Natural killer cell (primary cell): Measurements from ENCODE around the gene ASPSCR1. TPM values are rescaled to one million over a fixed set of nuclear protein-coding genes. Genes with fewer than 3 reads are reported as not detected.
"Not testable (repeated sequence)": the region's sequence is repeated elsewhere in the genome, so short reads cannot be mapped to it uniquely, and the experiment has no call there.

Experiments
- ATAC-seq, 3 donors: fragments of 150-1000 bp in 2 of 3; fragments of 200-7000 bp in 1 of 3; cut with Tn5 transposase; 1 replicate in 1 of 3; 2 replicates in 2 of 3; pipeline ENCODE4 v1.10.0; 2021; ENCODE audit warnings: mild to moderate bottlenecking in 2 of 3, moderate library complexity in 2 of 3
- DNase-seq, 2 donors: peaks; one replicate each; pipeline versions ENCODE4 v3.0.0 to v3.0.0-alpha.2; 2013 to 2021; ENCODE audit warnings: mixed read lengths in 1 of 2
- H3K27ac ChIP-seq: one replicate; pipeline ENCODE4 v1.5.1; 2013; ENCODE audit warnings: mild to moderate bottlenecking, low read length
- H3K27me3 ChIP-seq: one replicate; pipeline ENCODE4 v1.6.1; 2013; ENCODE audit warnings: low read length; ENCODE audit not compliant: control insufficient read depth, insufficient read depth
- H3K36me3 ChIP-seq: one replicate; pipeline ENCODE4 v1.6.1; 2013; ENCODE audit warnings: low read length; ENCODE audit not compliant: control insufficient read depth, insufficient read depth
- H3K4me1 ChIP-seq: one replicate; pipeline ENCODE4 v1.6.1; 2013; ENCODE audit warnings: low read length; ENCODE audit not compliant: control insufficient read depth, insufficient read depth
- H3K4me3 ChIP-seq: one replicate; pipeline ENCODE4 v1.5.1; 2013; ENCODE audit warnings: low read length
- H3K9me3 ChIP-seq: one replicate; pipeline ENCODE4 v1.6.1; 2013; ENCODE audit warnings: low read length; ENCODE audit not compliant: control insufficient read depth, insufficient read depth
- H3K27ac Mint-ChIP-seq, 2 donors: one replicate each; pipeline ENCODE4 v1.8.0; 2022; ENCODE audit warnings: mild to moderate bottlenecking in 2 of 2, mixed read lengths in 2 of 2, moderate library complexity in 1 of 2
- H3K27me3 Mint-ChIP-seq, 2 donors: one replicate each; pipeline ENCODE4 v1.8.0; 2022; ENCODE audit warnings: low read depth in 2 of 2, mixed read lengths in 2 of 2
- H3K36me3 Mint-ChIP-seq: one replicate; pipeline ENCODE4 v1.8.0; 2022; ENCODE audit warnings: mixed read lengths
- H3K4me1 Mint-ChIP-seq, 2 donors: one replicate each; pipeline ENCODE4 v1.8.0; 2022; ENCODE audit warnings: mixed read lengths in 2 of 2
- H3K4me3 Mint-ChIP-seq: one replicate; pipeline ENCODE4 v1.8.0; 2022; ENCODE audit warnings: mild to moderate bottlenecking, moderate library complexity, mixed read lengths
- H3K9me3 Mint-ChIP-seq, 2 donors: one replicate each; pipeline ENCODE4 v1.8.0; 2022; ENCODE audit warnings: mixed read lengths in 2 of 2
- CTCF ChIP-seq: fragments of 200-600 bp; IDR thresholded peaks from one replicate; pipeline ENCODE4 v1.8.0; 2022; ENCODE audit warnings: antibody characterized with exemption
- whole genome bisulfite sequencing: methylation state at CpG from one replicate; pipeline ENCODE4 v1.1.7; 2013; ENCODE audit warnings: missing lambda C conversion rate; ENCODE audit not compliant: insufficient coverage; 5-methylcytosine and 5-hydroxymethylcytosine counted together
- intact Hi-C: fragments of 100-400 bp; cut with micrococcal nuclease; formaldehyde crosslinking; loops from one replicate; pipeline ENCODE4 v1.14.2; 2022
- total RNA-seq, 4 donors: library from RNA; stranded (reverse); fragments of 120-200 nt in 1 of 4; gene quantifications; one replicate each; pipeline versions ENCODE4 v1.2.3 to v1.2.4, GENCODE V29; 2013 to 2022

The ASPSCR1 gene
- total RNA-seq, 3 donors from 2014 or later (not counting 1 experiment from before 2014, with no cell fraction given), result 29.7 to 43.5 (median 40.8) TPM

- Mint-ChIP-seq H3K4me3 (no peak overlapping the region), H3K27ac (no peak overlapping the region), H3K9me3 (no peaks in the 10 kb centered on the region), H3K36me3 (no peaks in the 10 kb centered on the region), H3K4me1 (no peaks in the 10 kb centered on the region), H3K27me3 (peaks cover 0 to 3% of the 10 kb centered on the region in 2 donors)
- DNase-seq (no peak), ATAC-seq (no peak)
- no peak overlapping the region for H3K4me3 ChIP-seq
- H3K27me3 ChIP-seq, result no peaks in the 10 kb centered on the region
- no peaks in the 10 kb centered on the region for H3K4me1 ChIP-seq
- intact Hi-C loops, result no loop called here
- no peaks in the 10 kb centered on the region for H3K36me3 ChIP-seq
- WGBS, result 90% methylated on average over 16 of the region's 16 CpGs
- H3K9me3 ChIP-seq, result no peaks in the 10 kb centered on the region
- no peak for TF ChIP-seq CTCF
- H3K27ac ChIP-seq, result no peak overlapping the region
Measured at GRCh38 chr17:81952792-81953228, 24.6 kb upstream of the ASPSCR1 start.

- 77% methylated on average over 5 of the region's 5 CpGs for WGBS
- H3K4me1 ChIP-seq, H3K36me3 ChIP-seq, H3K9me3 Mint-ChIP-seq, H3K27me3 Mint-ChIP-seq, H3K4me3 ChIP-seq, ATAC-seq, intact Hi-C loops, H3K4me1 Mint-ChIP-seq, H3K27me3 ChIP-seq, H3K9me3 ChIP-seq, H3K27ac Mint-ChIP-seq, DNase-seq, H3K4me3 Mint-ChIP-seq, H3K27ac ChIP-seq, H3K36me3 Mint-ChIP-seq: not testable (repeated sequence)
Measured at GRCh38 chr17:81953443-81953842, 24.0 kb upstream of the ASPSCR1 start.

DNA sequence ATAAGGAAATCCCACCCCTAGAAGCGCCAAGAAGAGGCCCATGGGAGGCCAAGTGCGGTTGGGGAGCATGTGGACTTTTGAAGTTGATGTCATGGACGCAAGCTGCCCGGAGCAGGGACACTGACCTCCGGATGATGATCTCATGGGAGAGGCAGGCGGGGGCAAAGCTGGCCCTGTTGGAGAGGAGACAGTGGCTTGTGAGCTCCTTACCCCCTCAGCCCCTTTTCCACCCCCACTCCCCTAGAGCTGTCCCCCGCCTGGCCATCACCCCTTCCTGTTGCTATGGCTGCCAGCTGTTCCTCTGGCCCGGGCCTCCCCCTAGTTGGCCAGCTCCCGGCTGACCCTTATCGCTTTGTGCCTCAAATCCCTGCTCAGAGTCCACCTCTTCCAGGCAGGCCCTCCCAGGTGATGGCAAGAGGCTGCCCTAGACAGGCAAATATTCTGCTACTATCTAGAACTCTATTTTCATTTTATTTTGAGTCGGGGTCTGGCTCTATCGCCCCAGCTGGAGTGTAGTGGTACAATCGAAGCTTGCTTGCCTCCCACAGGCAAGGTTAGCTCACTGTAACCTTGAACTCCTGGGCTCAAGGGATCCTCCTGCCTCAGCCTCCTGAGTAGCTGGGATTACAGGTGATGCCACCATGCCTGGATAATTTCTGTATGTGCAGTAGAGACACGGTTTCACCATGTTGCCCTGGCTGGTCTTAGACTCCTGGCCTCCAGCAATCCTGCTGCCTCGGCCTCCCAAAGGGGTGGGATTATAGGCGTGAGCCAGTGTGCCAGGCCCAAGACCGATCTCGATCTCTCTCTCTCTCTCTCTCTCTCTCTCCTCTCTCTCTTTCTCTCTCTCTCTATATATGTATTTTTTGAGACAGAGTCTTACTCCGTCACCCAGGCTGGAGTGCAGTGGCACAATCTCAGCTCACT lies 23.0 kb upstream of the ASPSCR1 start:
- peaks cover 6% of the 10 kb centered on the region for H3K4me1 ChIP-seq
- Mint-ChIP-seq H3K4me3 (no peak overlapping the region), H3K27ac (no peak overlapping the region), H3K4me1 (no peaks in the 10 kb centered on the region), H3K36me3 (no peaks in the 10 kb centered on the region), H3K9me3 (no peaks in the 10 kb centered on the region), H3K27me3 (peaks cover 6 to 10% of the 10 kb centered on the region in 2 donors)
- no peak for TF ChIP-seq CTCF
- WGBS, result 91% methylated on average over 18 of the region's 19 CpGs
- H3K27ac ChIP-seq, result no peak overlapping the region
- no peak overlapping the region for H3K4me3 ChIP-seq
- H3K27me3 ChIP-seq, result peaks cover 8% of the 10 kb centered on the region
- no peak for ATAC-seq
- DNase-seq, result no peak
- no peaks in the 10 kb centered on the region for H3K36me3 ChIP-seq
- no peaks in the 10 kb centered on the region for H3K9me3 ChIP-seq
- intact Hi-C loops, result no loop called here

GRCh38 chr17:81955058-81955681 lies 22.3 kb upstream of the ASPSCR1 start:
- DNase-seq, result no peak
- Histone ChIP-seq H3K36me3 (no peaks in the 10 kb centered on the region), H3K9me3 (no peaks in the 10 kb centered on the region), H3K4me3 (no peak overlapping the region), H3K27me3 (peaks cover 10% of the 10 kb centered on the region), H3K27ac (no peak overlapping the region), H3K4me1 (peaks cover 10% of the 10 kb centered on the region)
- H3K36me3 Mint-ChIP-seq, result no peaks in the 10 kb centered on the region
- no peak for TF ChIP-seq CTCF
- no peak for ATAC-seq
- no peaks in the 10 kb centered on the region for H3K4me1 Mint-ChIP-seq
- intact Hi-C loops, result no loop called here
- H3K9me3 Mint-ChIP-seq, result no peaks in the 10 kb centered on the region
- no peak overlapping the region for H3K4me3 Mint-ChIP-seq
- WGBS, result 97% methylated on average over 26 of the region's 26 CpGs
- H3K27me3 Mint-ChIP-seq, result peaks cover 6 to 10% of the 10 kb centered on the region in 2 donors
- H3K27ac Mint-ChIP-seq, result no peak overlapping the region
